ENCODE data around the gene QPRT. TPM values are rescaled to one million over a fixed set of nuclear protein-coding genes. Genes with fewer than 3 reads are reported as not detected.
"Not testable (repeated sequence)": the region's sequence is repeated elsewhere in the genome, so short reads cannot be mapped to it uniquely, and the experiment has no call there.

QPRT gene
- total RNA-seq, 1 experiment from 2014 or later: 0.52 TPM

DNA sequence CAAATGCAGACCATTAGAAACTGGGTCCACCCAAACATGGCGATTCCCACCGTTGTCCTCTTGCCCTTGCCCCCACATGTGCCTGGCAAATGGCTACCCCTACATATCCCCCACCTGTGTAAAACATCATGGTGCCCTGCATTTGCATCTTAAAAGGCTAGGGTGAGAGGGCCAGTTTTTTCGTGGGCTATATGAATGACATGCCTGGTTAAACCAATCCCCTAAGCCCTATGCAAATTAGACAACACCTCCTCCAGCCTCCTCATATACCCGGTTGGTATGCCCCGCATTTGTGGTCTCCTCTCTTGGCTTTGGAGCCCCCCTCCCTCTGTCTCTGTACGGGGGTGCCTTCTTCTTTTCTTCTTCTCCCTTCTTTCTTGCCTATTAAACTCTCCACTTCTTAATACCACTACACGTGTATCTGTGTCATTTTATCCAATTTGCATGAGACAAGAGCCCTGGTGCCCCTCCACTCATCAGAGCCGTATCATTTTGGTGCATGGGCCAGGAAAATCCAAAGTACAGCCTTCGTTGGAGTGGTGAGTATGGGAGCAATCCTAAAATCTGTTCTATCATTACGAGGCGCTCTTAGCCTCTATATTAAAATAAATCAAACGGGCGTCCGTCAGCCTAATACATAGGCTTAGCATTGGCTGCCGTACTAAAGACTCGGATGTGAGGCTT, 30.1 kb downstream of the QPRT start:
- no peak overlapping the region for H3K27ac ChIP-seq (ENCODE audit: low read depth, low read length)
- no peaks in the 10 kb centered on the region for H3K9me2 ChIP-seq (ENCODE audit: insufficient read depth)
- no peaks in the 10 kb centered on the region for H4K20me1 ChIP-seq (ENCODE audit: insufficient read depth)
- ChIA-PET CTCF (interaction anchor here (1.9 kb wide), 1 partner anchor 8 kb away, joined by 13 read pairs; no protein-coding TSS in a partner anchor), POLR2A (no interaction called here), RAD21 (ENCODE audit: low non-redundant PET in 1 of 2, low total read pairs in 2 of 2, uncharacterized antibody in 2 of 2, unreplicated experiment in 2 of 2) (no interaction called here)
- intact Hi-C loops (cut with micrococcal nuclease): no loop called here
- peaks cover 5 to 11% of the 10 kb centered on the region in 2 experiments; a peak in 3 of 4 replicates for H3K4me1 ChIP-seq (ENCODE audit: control insufficient read depth in 1 of 2, insufficient read depth in 2 of 2, low read length in 2 of 2)
- no peaks in the 10 kb centered on the region for H3K79me2 ChIP-seq (ENCODE audit: insufficient read depth, low read length)
- H3K4me3 ChIP-seq (replicated peaks in 1 of 2; ENCODE audit: low read depth in 1 of 2, low read length in 2 of 2): no peak overlapping the region
- no TSS peak for BruUV-seq (replicated peaks)
- H3K27me3 ChIP-seq (ENCODE audit: insufficient read depth, low read length): no peaks in the 10 kb centered on the region
- TF ChIP-seq, protein P1, sequence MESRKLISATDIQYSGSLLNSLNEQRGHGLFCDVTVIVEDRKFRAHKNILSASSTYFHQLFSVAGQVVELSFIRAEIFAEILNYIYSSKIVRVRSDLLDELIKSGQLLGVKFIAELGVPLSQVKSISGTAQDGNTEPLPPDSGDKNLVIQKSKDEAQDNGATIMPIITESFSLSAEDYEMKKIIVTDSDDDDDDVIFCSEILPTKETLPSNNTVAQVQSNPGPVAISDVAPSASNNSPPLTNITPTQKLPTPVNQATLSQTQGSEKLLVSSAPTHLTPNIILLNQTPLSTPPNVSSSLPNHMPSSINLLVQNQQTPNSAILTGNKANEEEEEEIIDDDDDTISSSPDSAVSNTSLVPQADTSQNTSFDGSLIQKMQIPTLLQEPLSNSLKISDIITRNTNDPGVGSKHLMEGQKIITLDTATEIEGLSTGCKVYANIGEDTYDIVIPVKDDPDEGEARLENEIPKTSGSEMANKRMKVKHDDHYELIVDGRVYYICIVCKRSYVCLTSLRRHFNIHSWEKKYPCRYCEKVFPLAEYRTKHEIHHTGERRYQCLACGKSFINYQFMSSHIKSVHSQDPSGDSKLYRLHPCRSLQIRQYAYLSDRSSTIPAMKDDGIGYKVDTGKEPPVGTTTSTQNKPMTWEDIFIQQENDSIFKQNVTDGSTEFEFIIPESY (IDR thresholded peaks at IDR 0.05; ENCODE audit: extremely low read depth, insufficient replicate concordance, low read length): no peak
- TF ChIP-seq, protein P2, sequence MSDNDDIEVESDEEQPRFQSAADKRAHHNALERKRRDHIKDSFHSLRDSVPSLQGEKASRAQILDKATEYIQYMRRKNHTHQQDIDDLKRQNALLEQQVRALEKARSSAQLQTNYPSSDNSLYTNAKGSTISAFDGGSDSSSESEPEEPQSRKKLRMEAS (IDR thresholded peaks at IDR 0.05): no peak
- TF ChIP-seq SRF (IDR thresholded peaks at IDR 0.05; ENCODE audit: low read depth) (no peak), EZH2 (IDR thresholded peaks at IDR 0.05) (no peak), RAD21 (IDR thresholded peaks at IDR 0.05; ENCODE audit: low read depth) (no peak), SIN3A (IDR thresholded peaks at IDR 0.05; ENCODE audit: low read depth) (no peak), EZH2phosphoT487 (IDR thresholded peaks at IDR 0.05; ENCODE audit: borderline replicate concordance) (no peak), CEBPB (IDR thresholded peaks at IDR 0.05; ENCODE audit: low read depth) (no peak)
- TF ChIP-seq, protein P3, sequence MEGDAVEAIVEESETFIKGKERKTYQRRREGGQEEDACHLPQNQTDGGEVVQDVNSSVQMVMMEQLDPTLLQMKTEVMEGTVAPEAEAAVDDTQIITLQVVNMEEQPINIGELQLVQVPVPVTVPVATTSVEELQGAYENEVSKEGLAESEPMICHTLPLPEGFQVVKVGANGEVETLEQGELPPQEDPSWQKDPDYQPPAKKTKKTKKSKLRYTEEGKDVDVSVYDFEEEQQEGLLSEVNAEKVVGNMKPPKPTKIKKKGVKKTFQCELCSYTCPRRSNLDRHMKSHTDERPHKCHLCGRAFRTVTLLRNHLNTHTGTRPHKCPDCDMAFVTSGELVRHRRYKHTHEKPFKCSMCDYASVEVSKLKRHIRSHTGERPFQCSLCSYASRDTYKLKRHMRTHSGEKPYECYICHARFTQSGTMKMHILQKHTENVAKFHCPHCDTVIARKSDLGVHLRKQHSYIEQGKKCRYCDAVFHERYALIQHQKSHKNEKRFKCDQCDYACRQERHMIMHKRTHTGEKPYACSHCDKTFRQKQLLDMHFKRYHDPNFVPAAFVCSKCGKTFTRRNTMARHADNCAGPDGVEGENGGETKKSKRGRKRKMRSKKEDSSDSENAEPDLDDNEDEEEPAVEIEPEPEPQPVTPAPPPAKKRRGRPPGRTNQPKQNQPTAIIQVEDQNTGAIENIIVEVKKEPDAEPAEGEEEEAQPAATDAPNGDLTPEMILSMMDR (IDR thresholded peaks at IDR 0.05 in 2 of 3, conservative IDR thresholded peaks at IDR 0.05 in 1 of 3; ENCODE audit: borderline replicate concordance in 1 of 3, insufficient read depth in 1 of 3, low read depth in 2 of 3, low read length in 2 of 3): no peak
- TF ChIP-seq, protein P4, sequence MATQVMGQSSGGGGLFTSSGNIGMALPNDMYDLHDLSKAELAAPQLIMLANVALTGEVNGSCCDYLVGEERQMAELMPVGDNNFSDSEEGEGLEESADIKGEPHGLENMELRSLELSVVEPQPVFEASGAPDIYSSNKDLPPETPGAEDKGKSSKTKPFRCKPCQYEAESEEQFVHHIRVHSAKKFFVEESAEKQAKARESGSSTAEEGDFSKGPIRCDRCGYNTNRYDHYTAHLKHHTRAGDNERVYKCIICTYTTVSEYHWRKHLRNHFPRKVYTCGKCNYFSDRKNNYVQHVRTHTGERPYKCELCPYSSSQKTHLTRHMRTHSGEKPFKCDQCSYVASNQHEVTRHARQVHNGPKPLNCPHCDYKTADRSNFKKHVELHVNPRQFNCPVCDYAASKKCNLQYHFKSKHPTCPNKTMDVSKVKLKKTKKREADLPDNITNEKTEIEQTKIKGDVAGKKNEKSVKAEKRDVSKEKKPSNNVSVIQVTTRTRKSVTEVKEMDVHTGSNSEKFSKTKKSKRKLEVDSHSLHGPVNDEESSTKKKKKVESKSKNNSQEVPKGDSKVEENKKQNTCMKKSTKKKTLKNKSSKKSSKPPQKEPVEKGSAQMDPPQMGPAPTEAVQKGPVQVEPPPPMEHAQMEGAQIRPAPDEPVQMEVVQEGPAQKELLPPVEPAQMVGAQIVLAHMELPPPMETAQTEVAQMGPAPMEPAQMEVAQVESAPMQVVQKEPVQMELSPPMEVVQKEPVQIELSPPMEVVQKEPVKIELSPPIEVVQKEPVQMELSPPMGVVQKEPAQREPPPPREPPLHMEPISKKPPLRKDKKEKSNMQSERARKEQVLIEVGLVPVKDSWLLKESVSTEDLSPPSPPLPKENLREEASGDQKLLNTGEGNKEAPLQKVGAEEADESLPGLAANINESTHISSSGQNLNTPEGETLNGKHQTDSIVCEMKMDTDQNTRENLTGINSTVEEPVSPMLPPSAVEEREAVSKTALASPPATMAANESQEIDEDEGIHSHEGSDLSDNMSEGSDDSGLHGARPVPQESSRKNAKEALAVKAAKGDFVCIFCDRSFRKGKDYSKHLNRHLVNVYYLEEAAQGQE (IDR thresholded peaks at IDR 0.05; ENCODE audit: low read depth): no peak
- H3K9ac ChIP-seq (ENCODE audit: low read length): no peak overlapping the region
- no peak overlapping the region for H3K4me2 ChIP-seq (ENCODE audit: low read length)
- no peak for DNase-seq (ENCODE audit: low read depth, low spot score)
- H3K36me3 ChIP-seq (ENCODE audit: control insufficient read depth in 1 of 2, insufficient read depth in 2 of 2, low read length in 2 of 2): no peaks in the 10 kb centered on the region
- no peak for ATAC-seq
- H3K9me3 ChIP-seq (ENCODE audit: control insufficient read depth in 1 of 2, insufficient read depth in 1 of 2, low read depth in 1 of 2, low read length in 2 of 2): no peaks in the 10 kb centered on the region
- no peak overlapping the region for H2AFZ ChIP-seq (ENCODE audit: low read depth, low read length, poor library complexity, severe bottlenecking)

DNA sequence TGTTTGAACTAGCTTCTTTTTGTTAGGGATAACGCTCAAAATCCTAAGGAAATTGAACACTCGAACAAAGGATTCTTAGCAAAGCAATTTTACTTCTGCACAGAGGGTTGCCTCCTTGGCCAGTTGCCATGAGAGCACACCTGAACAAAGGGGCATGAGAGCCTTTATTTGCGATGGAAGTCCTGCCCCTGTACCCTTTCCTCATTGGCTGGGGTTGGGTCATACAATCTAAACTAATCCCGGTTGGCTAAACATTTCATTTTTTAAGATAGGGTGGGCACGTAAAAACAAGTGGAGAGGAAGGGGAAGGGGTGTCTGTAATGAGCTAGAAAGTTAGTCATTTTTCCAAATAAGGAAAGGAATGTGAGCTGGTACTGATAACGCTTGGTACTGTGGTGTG, 30.7 kb downstream of the QPRT start:
- intact Hi-C loops (cut with micrococcal nuclease); DNase-seq (ENCODE audit: low read depth, low spot score); POLR2A ChIA-PET; H3K79me2 ChIP-seq (ENCODE audit: insufficient read depth, low read length); H3K4me2 ChIP-seq (ENCODE audit: low read length); RAD21 ChIA-PET (ENCODE audit: low non-redundant PET in 1 of 2, low total read pairs in 2 of 2, uncharacterized antibody in 2 of 2, unreplicated experiment in 2 of 2); ATAC-seq; H3K9me3 ChIP-seq (ENCODE audit: control insufficient read depth in 1 of 2, insufficient read depth in 1 of 2, low read depth in 1 of 2, low read length in 2 of 2); H3K9ac ChIP-seq (ENCODE audit: low read length); H3K27ac ChIP-seq (ENCODE audit: low read depth, low read length); H3K4me3 ChIP-seq (replicated peaks in 1 of 2; ENCODE audit: low read depth in 1 of 2, low read length in 2 of 2); H3K27me3 ChIP-seq (ENCODE audit: insufficient read depth, low read length); H3K36me3 ChIP-seq (ENCODE audit: control insufficient read depth in 1 of 2, insufficient read depth in 2 of 2, low read length in 2 of 2); H4K20me1 ChIP-seq (ENCODE audit: insufficient read depth); H3K9me2 ChIP-seq (ENCODE audit: insufficient read depth); BruUV-seq (replicated peaks): not testable (repeated sequence)
- CTCF ChIA-PET: interaction anchor here (1.9 kb wide), 1 partner anchor 9 kb away, joined by 13 read pairs; no protein-coding TSS in a partner anchor
- peak overlapping the region; percentile 79 for H2AFZ ChIP-seq (ENCODE audit: low read depth, low read length, poor library complexity, severe bottlenecking)
- peaks cover 5 to 11% of the 10 kb centered on the region in 2 experiments; a peak in 3 of 4 replicates for H3K4me1 ChIP-seq (ENCODE audit: control insufficient read depth in 1 of 2, insufficient read depth in 2 of 2, low read length in 2 of 2)

Data from HCT116 (cell line).